Stimulated activated CD4-positive, alpha-beta T cell treated with anti-CD3 and anti-CD28 coated beads, Interleukin-1b, Interleukin-23, amount 100 ng/mL, for 4 hours (primary cell): ENCODE results near the gene ITK.
A peak's percentile ranks its signal among the peaks of the same experiment; 100 is the strongest.

ENCODE experiments used
- DNase-seq, 2 donors: peaks; one replicate each; pipeline ENCODE4 v3.0.0-alpha.2; 2020; ENCODE audit warnings: low read depth in 2 of 2

Gene ITK

DNA sequence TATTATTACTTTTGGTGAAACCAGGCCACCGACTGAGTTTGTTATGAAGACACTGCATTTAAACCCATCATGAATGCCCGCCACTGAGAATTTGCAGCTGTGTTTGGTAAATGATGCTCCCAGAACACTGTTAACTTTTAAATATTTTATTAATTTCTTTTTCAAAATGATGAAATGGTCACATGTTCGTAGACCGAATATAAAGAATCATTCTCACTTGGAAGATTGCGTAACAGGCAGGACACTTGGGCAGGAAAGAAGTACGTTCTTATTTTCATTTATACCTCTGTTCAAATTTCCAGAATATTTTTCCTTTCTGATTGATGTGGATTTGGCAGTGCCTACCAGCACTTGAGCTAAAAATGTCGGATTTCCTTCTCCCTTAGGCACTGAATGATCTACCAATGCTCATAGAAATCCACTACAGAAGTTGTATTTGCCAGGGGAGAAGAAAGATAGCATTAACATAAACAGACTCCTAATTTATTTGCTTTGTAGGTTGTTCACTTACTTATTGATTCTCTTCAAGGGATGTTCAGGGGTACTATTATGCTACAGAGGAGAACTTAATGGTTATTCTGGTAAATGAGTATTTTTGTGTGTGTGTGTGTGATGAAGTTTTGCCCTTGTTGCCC lies 99.1 kb downstream of the ITK start:
- DNase-seq: no peak

DNA sequence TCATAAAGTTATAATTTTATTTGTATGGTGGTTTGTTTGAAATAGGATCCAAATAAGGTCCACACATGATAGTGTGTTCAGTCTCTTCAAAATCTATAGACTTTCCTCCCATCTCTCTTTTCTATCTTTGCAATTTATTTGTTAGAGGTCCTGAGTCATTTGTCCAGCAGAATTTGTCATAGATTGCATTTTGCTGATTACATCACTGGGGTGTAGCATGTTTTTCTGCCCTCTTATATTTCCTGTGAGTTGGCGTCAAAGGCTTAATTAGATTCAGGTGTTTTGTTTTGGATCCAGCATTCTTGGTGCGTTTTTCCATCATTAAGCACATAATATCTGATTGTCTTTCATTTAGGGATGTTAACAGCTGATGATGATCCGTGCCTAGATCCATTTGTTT lies 100.3 kb downstream of the ITK start:
- DNase-seq: no peak

DNA sequence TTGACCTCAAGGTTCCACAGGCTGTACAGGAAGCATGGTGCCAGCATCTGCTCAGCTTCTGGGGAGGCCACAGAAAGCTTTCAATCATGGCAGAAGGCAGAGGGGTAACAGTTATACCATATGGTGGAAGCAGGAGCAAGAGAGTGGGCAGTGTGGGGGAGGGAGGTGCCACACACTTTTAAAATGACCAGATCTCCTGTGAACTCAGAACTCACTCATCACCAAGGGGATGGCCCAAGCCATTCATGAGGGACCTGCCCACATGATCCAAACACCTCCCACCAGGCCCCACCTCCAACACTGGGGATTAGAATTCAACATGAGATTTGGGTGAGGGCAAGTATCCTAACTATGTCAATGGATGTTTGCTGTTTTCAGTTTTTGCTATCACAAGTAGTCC lies 101.5 kb downstream of the ITK start:
- DNase-seq: no peak

DNA sequence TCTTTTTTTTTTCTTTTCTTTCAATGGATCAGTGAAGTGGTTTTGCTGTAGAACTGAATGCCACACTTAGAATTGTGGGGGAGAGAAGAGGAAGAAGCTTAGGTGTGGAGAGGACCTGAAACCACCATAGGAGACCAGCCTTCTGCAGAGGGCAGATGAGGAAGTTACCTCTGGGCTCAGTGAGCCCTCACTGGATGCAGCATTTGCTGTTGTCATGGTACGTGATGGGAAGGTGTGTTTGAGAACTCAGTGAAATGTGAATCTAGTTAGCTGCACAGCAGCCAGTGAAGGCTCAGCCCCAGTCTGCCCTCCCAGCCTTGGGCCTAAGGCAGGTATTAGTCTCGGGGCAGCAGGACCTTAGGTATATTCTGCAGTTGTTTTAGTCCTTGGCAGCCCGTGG lies 102.8 kb downstream of the ITK start:
- no peak for DNase-seq

DNA sequence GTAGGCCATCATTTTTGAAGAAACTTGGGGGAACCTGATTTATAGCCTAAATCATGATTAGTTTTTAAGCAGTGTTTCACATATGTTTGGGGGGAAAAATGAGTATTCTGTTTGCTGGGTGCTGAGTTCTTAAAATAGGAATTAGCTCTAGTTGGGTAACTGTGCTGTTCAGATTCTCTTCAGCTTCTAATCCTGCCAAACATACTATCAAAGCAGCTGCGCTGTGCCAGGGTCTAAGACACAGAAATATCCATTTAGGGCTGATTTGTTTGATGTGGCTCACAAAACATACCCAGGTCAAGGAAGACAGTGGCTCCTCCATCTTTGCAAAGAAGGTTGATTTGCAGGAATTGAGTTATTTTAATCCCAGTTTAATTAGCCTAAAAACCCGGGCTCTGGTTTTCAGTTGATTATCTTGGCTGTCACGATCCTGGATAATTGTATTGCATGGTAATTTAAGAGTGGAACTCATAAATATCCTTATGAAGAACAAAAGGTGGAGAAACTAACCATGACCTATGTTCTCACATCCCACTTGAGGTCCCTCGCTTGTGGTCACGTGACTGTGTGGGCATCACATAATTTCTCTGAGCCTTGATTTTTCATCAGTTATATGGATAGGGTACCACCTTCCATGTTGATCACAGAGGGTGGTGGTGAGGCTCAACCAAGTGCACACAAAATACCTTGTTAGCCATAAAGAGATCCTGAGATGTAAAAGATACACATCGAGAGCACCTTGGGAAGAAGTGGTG lies 104.0 kb downstream of the ITK start:
- no peak for DNase-seq

DNA sequence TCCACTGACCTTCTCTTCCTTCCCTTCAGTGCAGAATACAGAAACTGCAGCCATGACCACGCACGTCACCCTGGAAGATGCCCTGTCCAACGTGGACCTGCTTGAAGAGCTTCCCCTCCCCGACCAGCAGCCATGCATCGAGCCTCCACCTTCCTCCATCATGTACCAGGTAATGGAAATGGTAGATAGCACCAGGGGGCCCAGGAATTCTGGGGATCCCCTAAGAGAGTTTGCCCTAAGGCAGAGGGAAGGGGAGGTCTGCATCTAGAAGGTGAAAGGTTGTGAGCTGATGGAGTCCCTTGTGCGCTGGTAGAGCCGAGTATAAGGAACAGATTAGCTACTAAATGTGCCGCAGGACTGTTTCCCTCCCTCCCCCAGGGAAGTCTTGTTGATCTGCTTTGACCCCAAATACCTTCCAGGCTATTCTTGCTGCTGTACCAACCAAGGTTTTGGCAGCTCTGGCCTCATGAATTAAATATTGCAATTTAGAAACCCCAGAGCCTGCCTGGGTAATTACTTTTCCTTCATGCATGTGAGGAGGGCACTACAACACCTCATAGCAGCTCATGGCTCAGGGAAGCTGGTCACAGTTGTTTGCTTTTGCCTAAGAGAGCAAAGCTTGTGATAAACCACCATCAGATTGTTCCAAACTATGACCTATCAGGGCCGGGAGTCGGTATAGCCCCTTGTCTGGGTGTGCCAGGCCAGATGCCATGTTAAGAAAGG lies 104.8 kb downstream of the ITK start:
- no peak for DNase-seq

DNA sequence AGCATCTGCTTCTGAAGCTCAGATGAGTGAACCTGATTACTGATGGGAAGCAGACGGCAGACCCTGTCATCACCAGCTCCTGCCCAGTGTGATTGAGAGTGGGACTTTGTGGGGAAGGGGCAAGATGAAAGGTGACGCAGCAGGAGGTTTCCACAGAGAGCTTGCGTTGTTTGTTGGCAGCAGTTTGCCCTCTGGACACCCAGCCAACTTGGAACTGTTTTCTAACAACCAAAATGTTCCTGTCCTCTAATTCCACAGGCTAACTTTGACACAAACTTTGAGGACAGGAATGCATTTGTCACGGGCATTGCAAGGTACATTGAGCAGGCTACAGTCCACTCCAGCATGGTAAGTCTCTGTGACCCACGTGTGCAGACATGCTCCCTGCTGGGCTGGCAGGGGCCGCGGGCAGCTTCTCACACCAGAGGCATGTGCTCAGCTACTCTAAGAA lies 106.1 kb downstream of the ITK start:
- DNase-seq: no peak

DNA sequence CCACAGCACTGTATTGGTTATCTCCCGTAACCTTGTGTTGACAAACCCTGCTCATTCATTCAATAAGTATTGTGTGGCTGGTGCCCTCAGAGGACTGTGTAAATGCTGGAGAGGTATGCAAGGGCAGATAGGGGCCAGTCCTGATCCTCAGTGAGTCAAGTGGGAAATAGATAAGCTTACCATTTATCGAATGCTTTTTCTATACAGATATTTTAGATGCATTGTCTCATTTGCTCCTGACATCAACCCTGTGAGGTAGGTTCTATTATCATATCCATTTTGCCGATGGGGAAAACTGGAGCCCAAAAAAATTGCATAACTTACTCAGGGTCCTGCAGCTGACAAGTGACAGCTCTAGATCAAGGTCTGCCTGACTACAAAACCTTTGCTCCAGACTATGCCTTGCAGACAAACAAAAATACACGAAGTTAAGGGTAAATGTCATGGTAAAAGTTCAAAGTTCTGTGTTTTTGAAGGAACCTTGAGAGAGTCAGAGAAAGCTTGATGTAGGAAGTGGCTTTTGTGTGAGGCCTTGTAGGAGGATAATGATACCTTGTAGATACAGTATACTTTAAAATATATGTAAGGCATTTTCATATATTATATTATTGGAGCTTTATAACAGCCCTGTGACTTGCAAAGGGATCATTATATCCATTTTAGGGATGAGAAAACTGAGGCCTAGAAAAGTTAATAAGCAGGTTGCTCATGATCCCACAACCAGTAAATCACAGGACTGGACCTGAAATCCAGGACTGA lies 107.9 kb downstream of the ITK start:
- DNase-seq: no peak

DNA sequence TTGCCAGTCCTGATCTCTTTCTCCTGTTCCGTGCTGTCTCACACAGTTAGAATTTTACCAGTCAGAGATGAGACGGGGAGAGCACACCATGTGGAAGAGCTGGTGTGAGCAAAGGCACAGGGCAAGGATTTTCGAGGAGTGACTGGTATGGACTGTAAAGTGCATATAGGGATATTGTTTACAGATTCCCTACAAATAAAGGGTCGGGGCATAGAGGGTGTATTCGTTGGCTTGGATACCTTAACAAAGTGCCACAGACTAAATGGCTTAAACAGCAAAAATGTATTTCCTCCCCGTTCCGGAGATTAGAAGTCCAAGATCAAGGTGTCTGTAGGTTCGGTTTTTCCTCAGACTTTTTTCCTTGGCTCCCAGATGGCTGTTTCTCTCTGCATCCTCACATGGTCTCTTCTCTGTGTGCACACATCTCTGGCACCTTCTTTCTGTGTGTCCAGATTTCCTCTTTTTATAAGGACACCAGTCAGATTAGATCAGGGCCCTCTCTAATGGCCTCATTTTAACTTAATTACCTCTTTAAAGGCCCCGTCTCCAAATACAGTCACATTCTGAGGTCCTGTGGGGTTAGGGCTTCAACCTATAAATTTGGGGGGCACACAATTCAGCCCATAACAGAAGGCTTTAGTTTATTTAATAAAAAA lies 108.7 kb downstream of the ITK start:
- no peak for DNase-seq

DNA sequence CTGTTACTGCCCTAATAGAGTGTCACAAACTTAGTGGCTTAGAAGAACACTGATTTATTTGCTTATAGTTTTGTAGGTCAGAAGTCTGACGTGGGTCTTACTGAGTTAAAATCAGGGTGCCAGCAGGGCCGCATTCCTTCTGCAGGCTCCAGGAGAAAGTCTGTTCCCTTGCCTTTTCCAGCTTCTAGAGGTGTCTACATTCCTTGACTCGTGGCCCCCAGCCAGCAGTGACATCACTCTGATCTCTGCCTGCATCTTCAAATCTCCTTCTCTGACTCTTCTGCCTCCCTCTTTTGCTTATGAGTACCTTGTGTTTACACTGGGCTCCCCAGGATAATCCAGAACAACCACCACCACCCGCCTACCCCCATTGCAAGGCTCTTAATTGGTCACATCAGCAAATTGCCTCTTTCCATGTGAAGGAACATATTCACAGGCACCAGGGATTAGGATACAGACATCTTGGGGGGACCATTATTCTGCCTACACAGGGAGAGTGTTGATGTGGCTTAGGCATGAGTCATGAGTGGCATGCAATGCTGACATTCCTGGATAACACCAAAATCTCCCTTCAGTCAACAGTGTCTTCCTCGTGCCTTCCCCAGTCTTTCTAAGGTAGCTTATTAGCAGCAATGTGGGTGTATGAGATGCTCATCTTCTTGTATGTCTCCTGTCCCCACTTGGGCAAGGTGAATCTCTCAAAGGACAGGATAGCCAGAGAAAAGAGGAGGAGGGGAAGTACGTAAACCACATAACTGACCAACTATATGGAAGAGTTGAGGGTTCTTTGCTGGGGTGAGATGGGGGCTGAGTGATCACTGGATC lies 109.7 kb downstream of the ITK start:
- no peak for DNase-seq

DNA sequence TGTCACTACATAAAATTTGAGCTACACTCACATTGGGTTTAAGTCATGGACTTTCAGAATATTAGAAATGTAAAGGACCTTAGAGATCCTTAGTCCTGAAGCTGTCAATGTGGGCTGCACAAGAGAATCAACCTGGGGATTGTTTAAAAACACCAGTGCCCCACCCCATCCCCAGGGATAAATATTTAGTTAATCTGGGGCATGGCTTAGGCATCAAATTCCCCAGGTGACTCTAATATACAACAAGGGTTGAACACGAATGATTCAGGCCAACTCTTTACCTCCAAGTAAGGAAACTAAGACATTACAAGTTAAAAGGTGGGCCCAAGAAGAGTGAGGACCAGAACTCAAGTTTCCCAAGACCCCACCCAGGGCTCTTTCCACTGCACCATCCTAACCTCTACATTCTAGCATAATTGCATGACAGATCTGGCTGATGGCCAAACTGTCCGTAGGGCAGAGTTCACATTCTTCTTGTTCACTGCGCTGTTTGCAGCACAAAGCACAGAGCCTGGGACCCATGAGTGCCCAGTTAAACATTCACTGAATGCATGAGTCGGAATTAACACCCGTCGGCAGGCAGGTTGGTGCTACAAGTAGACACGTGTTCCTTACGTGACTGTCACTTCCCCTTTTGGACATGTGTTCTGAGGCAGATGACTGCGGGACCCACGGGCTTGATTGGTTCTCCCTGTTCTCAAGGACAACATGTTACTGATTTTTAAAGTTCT lies 110.5 kb downstream of the ITK start:
- DNase-seq: no peak

DNA sequence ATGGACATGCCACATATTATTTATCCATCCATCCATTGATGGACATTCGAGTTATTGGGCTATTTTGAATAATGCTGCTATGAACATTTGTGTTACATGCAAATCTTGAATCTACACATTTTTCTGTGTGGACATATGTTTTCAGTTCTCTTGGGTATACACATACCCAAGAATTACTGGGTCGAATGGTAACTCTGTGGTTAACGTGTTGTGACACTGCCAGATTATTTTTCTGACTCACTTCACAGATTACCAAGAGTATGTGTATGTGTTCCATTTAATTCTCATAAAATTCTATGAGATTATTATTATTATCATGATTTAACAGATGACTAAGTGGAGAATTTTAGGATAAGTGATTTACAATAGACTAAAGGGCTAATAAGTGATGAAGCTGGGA lies 112.0 kb downstream of the ITK start:
- no peak for DNase-seq

DNA sequence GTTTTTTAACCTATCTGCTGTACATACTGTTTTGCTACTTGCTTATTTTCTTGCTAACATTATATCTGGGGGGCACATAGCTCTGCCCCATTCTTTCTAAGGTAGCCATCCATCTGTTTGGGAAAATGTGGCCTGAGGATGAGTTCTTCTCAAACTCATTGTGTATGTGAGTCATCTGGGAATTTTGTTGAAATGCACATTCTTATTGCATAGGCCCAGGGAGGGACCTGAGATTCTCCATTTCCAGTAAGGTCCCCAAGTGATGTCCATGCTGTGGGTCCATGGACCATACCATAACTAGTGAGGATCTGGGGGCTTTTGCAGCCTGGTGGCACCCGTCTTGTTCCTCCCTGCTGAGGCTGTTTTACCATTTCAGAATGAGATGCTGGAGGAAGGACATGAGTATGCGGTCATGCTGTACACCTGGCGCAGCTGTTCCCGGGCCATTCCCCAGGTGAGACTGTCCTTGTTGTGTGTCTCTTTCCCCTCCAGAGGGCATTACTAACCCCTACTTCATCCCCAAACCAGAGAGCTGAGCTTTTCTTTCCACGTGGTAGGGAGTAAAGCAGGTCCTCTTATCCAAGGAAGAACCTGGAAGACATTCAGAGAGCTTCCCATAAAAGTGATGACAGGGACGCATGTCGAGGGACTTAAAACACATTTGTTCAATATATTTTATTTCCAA lies 113.9 kb downstream of the ITK start:
- DNase-seq: no peak

DNA sequence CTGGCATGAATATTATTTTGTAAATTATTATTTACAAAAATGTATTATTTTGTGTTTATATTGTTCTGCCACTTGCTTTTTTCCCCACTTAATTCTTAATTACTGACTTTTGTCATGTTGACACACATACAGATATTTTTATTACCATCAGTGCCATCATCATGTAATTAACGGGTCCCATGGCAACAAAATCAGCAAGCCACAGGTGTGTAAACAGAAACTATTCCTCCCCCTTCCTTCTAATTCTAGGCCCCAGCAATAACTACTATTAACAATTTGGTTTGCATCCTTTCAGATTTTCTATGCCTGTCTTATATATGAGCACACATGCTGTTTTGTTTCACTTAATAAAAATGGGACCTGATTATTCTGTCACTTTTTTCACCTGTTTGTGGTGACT lies 114.6 kb downstream of the ITK start:
- no peak for DNase-seq

DNA sequence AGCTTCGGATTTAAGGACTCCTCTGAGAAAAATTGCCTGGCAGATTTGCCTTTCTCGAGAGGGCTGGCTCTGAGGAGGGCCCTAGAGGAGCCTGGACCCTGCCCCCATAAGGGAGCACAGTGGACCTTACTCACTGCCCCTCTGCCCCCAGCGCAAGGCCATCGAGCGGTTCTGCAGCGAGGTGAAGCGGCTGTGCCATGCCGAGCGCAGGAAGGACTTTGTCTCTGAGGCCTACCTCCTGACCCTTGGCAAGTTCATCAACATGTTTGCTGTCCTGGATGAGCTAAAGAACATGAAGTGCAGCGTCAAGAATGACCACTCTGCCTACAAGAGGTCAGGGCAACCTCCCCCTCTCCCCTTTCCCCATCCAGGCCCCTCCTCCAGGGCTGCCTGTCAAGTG lies 119.9 kb downstream of the ITK start:
- DNase-seq: no peak

DNA sequence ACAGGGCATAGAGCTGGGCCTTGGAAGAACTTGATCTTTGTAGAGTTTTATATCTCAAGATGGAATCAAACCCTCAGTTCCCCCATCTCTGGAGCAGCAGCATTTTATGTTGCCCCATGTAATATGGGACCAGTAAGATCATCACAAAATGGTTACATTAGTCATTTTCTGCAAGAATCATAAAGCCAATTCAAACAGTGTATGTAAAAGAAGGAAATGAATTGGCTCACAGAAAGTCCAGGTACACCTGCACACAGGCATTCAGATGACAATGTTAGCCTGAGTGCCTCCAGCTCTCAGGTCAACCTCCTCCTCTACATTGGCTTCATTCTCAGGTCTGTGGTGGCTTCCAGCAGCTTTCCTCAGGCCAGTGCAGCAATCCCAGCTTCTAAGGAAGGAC lies 120.4 kb downstream of the ITK start:
- no peak for DNase-seq

DNA sequence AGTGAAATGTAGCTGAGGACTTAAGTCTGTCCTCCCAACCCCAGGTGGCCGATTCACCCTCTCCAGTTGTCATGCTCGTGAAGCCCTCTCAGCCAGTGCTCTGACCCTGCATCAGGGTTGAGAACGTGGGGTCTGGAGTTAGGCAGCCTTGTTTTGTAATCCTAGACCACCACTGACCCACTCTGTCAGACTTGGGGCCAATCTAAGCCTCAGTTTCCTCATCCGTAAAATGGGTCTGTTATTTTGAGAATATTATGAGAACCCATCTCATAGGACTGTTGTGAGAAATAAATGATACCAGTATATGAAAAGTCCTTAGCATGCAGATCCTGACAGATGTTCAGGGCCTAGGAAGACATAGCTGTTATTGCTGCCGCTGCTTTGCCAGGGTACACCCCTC lies 122.4 kb downstream of the ITK start:
- DNase-seq: no peak

DNA sequence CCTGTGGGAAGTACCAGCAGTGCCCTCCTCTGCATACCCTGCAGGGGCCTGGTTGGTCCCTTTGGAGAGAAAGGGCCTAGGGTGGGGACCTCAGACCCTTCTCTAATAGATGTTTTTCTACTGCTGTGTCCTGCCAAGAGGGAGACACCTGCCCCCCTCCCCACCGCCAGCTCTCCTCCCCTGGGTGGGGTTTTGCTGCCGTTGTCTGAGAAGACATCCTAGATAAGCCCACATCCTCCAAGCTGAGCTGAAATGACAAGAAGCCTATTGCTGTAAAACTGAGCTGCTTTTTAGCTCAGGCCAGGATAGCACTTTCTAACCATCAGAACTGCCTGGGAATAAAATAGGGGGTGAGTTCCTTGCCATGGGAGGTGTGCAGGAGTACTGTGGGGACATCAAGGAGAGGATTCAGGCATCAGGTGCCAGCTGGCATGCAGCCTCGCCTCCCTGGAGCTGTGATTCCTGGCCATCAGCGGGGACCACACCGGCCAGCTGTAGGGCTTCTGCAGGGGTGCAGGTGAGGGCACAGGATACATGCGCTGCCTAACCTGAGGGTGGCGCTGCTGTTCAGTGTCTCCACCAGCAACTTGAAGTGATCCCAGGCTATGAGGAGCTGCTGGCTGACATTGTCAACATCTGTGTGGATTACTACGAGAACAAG lies 123.2 kb downstream of the ITK start:
- peak in 1 of 2 donors; percentile 29 for DNase-seq
